Mucosa of gallbladder (tissue), 1 donor: ENCODE measurements around the gene IMPDH2. TPM values are rescaled to one million over a fixed set of nuclear protein-coding genes. Genes with fewer than 3 reads are reported as not detected.

Experiments
- DNase-seq: peaks from one replicate; pipeline ENCODE4 v3.0.0-alpha.2; 2020; ENCODE audit warnings: low spot score
- total RNA-seq: library from RNA; stranded (reverse); gene quantifications from one replicate; pipeline ENCODE4 v1.2.1, GENCODE V29; 2021
- donor health status: DM: no; HTN: no; CAD: no.

Gene IMPDH2
- total RNA-seq, 1 donor from 2014 or later = 136 TPM

DNA sequence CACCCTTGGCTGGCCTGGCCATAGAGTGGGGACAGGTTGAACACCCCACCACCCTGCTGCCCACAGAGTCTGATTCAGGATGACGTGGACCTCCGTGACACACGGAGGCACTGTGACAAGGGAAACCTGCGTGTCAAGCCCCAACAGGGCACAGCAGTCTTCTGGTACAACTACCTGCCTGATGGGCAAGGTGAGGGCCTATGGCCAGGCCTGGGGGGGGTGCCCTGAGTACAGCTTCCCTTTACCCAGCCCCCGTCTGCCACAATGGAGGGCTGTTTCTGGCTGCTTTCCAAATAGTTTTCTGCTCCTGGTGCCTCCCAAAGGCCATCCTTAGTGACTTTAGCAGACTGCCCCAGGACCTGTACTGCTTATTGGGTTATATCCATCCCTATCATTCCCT lies 23.2 kb downstream of the IMPDH2 start:
- DNase-seq = no peak

DNA sequence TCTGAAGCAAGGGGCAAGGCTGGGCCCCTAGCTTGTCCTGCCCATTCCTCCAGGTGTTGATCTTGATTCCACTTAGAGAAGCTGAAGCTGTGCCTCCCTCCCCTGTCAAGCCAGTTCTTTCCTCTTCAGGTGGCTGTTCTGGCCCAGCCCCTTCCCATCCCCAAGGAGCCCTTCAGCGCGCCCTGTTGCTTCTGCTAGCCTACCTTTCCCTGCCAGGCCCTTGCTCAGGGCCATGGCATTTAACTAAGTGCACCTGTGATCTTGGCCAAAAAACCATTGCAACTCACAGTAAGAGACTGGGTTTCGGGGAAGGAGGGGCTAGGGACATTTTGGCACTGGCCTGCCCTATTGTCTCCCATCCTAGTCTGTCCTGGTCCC lies 23.9 kb downstream of the IMPDH2 start:
- no peak for DNase-seq

DNA sequence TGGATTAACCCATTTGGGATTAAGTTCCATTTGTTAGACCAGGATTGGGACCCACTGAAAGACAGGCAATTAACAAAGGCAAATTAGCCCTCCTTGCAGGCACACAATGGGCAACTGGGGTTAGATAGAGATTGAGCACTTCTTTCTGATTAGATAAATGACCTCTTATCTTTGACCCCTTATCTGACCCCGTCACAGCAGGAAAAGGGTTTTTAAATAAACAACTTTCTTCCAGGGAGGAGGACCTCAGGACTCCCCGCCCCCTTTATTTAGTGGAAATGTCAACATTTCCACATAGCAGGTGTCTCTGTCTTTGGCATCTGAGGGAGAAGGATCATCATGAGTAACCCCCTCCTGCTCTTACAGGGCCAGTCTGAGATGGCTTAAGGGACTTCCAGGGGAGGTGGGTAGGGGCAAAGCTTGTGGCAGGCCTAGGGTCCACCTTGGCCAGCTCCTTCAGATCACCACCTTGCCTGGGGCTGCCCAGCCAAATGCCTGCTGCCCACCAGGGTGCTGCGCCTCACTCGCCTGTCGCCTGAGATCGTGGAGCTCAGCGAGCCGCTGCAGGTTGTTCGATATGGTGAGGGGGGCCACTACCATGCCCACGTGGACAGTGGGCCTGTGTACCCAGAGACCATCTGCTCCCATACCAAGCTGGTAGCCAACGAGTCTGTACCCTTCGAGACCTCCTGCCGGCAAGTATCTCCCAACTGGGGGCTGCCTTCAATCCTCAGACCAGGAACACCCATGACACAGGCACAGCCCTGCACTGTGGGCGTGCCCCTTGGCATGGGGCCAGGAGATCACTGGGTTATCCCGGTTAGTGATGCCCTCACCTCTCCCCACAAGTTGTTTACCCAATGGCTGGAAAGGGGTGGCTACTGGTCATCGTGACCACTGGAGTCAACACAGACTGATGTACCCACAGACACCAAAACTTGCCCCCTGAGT lies 24.6 kb downstream of the IMPDH2 start:
- DNase-seq = no peak

DNA sequence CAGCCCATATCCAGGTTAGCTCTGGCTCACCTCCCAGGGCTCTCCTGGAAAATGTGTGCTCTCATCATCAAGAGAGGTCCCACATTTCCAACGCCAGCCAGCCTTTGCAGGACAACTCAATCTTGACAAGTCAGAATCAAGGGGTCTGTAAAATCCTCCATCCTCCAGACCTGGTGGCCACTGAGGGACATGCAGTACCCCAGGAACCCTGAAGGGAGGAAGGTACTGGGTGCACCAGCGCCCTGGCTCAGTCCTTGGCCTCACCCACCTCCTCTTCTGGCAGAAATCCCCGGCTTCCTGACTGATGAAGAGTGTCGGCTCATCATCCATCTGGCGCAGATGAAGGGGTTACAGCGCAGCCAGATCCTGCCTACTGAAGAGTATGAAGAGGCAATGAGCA lies 28.0 kb downstream of the IMPDH2 start:
- no peak for DNase-seq

DNA sequence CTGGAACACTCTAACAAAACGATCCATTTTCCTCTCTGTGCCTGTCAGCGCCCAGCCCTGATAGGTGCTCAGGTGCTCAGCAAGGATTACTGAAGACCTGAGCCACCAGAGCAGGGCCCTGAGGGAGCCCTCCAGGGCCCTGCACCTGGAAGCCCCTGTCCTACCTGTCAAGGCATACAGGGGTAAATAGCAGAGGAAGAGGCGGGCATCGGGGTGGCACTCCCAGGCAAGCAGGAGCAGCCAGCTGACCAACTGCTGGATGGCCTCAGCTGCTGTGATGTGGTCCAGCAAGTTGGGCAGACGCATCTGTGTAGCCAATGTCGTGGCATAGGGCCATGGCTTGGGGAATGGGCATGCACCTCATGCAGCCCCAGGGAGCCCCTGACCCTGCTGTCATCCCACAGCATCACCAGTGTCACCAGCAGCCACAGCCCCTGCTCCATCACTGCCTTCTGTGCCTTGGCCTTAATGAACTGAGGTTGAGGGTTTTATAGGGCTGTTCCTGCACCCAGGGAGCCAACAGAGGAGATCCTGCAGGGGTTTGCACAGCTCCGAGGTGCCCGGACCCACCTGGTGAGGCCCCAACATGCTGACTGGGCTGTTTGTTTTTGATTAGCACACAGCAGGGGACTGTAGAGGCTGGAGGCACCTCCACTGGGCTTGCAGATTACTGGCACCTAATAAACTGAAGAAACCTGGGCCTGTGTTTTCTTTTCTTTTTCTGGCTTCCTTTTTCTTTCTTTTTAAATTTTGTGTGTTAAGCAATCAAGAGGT lies 29.9 kb downstream of the IMPDH2 start:
- DNase-seq = no peak

DNA sequence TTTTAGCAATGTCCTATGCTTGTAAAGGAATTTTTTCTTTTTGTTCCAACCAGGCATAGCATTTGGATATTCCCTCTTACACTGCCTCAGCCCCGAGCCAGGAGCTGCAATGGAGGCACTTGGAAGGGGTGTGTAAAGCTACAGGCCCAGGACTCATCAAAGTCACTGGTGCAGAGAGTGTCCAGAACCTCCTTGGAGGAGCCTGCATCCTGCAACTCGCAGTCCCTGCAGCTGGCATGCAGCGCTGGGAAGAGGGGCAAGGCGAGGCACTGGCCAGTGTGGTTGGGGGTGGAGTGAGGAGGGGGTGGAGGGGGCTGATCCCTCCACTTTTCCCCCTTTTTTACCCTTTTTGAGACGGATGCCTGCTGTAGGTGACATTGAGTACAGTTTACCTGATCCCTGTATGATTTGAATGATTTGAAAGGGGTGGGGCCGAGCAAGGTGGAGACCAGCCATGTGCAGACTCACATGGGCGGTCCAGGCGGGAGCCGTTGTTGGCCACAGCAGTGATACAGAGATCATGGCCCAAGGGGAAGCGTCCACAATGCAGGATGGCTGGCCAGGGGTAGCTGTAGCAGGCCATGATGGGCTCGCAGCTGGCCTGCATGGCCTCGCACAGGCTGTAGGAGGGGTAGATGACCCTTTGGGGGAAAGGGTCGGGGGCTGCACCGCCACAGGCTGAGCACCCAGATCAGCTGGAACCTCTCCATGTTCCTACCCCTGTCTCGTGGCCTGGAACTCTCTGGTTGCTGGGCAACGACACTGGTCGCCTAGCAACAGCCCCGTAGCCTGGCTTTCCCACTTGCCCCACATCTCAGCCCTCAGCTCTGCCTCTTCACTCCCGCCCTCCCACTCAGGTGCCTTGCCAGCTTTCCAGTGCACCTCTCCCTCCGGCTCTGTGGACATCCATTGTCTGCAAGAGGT lies 31.2 kb downstream of the IMPDH2 start:
- DNase-seq = no peak

DNA sequence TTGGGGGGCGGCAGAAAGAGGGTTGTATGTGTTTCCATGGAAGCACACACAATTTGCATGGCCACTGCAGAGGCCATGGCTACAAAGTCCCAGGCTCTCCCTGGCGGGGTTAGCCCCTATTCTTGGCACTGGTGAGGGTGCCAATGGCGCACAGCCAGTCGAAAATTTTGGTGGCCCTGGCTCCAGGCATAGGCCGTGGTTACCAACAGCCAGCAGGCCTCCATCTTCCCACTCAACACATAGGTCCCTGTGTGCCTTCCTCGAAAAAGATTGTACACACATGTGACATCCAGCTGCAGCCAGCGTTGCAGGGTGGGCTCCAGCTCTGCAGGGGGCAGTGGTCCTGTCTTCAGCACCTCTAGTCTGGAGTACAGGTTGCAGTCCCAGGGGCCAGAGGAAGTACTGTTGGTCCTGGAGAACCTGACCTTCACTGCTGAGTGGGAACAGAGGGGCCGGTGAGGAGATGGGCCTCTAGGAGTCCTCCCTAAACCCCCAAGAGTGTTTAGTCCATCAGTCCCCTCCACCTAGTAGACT lies 32.0 kb downstream of the IMPDH2 start:
- DNase-seq = no peak

DNA sequence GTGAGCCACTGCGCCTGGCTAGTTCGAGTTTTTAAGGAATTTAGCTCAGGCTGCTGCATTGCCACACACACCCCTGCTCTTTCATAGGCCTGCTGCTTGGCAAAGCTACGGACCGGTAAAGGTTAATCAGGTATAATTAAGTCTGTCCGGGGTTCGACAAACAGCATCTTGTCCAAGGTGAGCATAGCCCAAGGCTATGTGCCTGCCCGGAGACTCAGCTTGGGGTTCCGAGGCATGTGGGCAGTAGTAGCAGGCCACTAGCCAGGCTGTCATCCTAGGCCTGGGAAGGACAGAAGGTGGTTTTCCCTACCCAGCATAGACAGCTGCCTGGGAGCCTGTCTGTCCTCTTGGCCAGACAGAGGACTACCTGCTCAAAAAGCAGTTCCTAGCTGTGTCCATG lies 32.6 kb downstream of the IMPDH2 start:
- no peak for DNase-seq

DNA sequence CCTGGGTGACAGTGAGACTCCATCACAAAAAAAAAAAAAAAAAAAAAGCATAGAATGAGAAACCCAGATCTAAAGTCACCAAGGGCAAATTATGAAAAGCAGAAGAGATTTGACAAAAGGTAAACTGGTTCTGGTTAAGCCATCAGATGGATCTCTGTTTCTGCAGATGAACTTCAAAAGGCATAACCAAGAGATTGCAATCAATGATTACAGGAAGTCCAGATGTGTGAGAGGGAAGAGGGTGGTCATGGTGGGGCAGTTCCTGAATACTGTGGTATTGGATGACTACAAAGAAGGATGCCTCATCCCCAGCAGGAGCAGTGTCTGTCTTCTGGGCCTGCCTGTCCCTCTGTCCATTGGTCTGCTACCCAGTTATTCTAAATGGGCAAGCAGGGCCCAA lies 35.4 kb downstream of the IMPDH2 start:
- DNase-seq = no peak

DNA sequence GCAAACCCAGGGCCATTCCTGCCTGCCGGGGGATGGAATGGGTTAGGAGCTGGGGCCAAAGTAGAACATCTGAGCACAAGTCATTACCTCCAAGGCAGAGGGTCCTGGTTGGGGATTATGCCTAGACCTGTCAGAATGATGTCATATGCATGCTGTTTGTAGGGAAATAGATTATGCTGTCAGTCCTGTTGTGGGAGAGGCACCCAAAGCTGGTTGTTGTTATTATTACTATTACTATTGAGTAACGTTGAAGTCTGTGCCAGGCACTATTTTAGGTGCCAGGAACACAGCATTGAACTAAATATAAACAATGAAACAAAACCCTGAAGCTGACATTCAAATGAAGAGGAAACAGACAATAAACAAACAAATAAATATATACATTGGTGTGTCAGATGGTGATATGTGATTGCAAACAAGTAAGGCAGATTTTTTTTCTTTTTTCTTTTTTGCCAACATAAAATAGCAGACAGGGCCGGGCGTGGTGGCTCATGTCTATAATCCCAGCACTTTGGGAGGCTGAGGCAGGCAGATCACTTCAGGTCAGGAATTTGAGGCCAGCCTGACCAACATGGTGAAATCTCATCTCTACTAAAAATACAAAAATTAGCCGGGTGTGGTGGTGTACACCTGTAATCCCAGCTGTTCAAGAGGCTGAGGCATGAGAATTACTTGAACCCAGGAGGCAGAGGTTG lies 37.2 kb downstream of the IMPDH2 start:
- DNase-seq = no peak

DNA sequence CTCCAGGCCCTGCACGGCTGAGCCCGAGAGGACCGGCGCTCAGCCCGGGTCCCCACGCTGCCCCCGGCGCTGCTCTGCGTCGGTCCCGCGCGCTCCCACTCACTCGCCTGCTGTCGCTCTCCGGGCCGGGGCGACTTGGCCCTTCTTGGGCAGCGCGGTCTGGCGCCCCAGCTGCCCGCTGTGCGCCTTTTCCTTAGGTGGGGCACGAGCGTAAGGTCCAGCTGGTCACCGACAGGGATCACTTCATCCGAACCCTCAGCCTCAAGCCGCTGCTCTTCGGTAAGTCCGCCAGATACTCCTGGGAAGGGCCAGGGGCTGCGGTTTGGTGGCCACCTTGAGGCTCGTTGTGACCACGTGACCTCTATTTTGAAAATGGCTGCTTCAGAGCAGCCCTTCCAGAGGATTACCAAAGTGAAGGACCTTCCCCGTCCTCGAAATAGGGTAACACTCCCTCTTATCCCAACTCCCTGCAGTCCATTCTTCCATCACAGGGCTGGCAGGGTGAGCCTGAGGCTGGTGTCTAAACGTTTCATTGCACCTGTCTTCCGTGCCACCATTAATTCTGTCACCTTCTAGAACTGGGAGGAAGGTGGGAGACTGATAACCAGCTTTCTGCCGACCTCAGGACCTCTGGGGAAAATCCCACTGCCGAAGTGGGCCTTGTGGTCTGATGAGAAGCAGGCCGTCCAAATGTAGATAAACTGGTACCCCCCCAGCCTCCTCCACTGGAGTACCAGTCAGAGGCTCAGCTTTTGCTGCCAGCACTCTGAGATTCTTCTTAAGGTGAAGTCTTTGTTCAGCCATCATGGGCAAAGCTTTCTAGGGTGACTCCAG lies 38.3 kb downstream of the IMPDH2 start:
- no peak for DNase-seq

DNA sequence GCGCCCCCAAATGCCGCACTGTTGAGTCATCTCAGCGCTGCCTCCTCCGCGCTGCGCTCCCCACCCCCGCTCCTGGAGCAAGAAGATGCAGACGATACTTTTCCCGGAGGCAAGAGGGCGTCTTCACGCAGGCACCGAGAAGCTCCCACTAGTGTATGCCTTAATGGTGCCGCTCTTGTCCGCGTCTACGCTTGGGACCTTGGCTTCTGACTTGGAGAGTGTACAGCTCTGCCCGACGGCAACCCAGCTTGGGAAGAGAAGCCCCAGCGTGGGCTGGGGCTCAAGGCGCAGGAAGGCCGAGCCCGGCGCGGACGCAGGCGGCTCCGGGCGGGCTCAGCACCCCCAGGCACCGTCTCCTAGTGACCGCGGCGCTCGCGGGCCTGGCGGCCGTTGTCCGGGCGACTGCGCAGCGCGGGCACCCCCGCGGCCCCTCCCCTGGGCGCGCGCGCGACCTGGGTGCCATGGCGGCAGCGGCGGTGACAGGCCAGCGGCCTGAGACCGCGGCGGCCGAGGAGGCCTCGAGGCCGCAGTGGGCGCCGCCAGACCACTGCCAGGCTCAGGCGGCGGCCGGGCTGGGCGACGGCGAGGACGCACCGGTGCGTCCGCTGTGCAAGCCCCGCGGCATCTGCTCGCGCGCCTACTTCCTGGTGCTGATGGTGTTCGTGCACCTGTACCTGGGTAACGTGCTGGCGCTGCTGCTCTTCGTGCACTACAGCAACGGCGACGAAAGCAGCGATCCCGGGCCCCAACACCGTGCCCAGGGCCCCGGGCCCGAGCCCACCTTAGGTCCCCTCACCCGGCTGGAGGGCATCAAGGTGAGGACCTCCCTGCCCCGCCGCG lies 39.2 kb downstream of the IMPDH2 start, which contains the start of gene P4HTM:
Gene P4HTM (plus strand): TSS at position 446 of the 840 bp plus-strand sequence. CDS start 16 bp downstream, at position 462.
- DNase-seq = peak; percentile 90

DNA sequence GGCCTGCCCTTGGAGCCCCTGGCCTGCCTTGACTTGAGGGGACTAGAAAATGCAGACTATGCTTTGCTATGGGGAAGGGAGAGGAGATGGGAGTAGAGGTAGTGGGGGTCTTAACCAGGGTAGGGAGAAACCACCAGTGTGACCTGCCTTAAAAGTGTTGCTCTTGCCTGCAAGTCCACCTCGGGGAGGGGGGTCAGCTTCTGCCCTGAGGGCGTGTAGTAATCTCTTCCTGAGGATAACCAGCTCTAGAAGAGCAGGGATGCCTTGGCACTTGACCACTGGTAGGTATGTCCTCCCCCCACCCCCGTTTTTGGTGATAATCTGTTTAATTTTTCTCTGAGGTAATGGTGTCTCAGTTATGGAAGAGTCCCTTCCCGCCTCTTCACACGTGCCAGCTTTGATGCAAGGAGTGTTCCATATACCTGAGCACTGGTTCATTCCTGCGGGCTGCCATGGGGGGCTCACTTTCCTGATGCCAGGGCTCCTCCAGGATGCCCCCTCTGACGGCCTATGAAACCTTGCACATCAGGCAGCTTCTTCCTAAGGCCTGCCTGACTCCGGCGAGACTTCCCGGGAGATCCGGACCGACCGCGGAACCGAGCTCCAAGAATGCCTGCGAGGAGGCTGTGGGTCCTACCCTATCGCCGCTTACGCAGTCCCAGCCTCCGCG lies 39.9 kb downstream of the IMPDH2 start:
- no peak for DNase-seq

DNA sequence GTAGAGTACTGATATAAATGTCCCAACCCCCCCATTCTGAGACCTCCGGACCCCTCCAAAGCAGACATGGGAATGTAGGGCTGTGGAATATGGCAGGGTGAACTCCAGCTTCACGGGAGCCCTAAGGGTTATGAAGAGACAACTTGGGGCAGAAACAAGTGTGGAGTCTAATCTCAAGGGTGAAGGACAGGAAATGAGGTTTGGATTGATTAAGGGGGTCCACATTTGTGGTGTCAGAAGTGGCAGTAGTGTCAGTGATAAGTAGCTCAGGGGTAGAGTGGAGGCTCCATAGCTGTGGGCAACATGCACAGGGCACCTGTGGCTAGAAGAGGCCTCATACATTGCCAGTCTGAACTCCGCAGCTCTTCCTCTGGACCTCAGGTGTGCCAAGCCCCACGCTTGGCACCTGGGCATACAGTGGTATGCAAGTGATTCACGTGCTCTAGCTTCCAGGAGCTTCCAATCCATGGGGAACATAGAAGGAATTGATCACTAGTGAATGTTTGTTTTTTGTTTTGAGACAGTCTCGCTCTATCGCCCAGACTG lies 43.3 kb downstream of the IMPDH2 start:
- DNase-seq = no peak

DNA sequence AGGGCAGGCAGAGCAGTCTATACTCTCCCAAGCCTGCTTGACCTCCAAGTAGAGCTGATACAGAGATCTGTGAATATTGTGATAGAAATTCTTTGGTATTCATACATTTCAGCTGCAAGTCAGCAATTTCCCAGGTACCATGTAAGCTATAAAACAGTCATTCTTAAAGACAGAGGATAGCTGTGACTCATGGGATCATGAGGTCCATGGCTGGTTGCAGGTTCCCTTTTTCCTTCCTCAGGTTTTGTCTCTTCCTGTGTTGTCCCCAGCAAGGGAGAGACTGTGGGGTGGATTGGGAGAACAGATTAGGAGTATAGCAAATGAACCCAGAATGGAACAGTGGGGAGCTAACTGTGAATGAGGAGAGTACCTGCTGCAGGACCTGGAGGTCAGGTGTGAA lies 44.5 kb downstream of the IMPDH2 start:
- DNase-seq = no peak

DNA sequence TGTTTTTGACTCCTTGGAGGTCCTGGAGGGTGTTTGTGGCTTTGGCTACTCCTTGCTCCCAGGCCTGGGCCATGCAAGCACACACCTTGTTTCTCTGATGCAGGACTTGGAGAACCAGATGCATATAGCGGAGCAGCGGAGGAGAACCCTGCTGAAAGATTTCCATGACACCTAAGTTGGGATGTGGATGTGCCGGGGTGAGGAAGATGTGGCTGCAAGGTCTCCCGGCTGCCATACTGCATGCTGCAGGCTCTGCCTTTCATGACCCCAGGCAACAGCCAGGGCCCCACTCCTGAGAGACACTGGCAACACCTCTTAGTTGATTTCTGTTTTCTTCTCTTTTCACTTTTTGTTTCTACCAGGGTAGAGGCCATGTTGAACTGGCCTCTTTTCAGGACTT lies 46.1 kb downstream of the IMPDH2 start:
- DNase-seq = no peak

DNA sequence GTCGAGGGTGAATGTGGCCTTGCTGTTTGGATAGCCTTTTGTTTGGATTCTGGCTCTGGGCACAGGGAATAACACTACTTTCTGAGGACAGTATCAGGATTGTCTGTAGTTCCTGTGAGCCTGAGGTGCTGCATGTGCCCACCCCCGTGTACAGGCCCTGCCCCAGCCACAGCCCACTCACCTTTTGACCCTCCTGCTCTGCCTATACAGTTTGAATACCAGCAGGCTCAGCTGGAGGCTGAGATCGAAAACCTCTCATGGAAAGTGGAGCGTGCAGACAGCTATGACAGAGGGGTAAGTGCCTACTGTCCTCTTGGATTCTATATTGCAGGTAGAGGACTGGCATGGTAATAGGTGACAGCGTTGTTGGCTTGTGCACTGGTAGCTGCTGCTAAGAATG lies 46.5 kb downstream of the IMPDH2 start:
- DNase-seq = no peak

DNA sequence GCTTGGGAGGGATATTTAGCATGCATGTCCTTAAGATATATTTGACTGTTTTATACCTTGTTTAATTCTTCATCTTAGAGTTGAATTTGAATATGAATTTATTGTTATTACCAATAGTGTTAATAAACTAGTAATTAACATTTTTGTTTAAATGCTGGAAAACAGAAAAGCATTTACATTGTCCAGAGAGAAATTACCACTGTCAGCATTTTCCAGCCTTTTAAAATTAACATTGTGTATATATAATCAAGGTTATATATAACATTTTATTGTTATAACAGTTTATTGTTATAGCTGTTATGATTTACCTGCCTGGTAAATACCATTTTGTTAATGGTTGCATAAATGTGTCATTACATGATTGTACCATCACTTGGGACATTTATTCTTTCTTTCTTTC lies 47.2 kb downstream of the IMPDH2 start:
- DNase-seq = no peak
